Middle frontal gyrus (tissue), 1 donor: ENCODE results near the gene SORBS1.

Source experiments
- DNase-seq: peaks from one replicate; pipeline ENCODE4 v3.0.0-alpha.2; 2015; ENCODE audit warnings: low spot score; ENCODE audit errors: extremely low spot score

Gene SORBS1

DNA sequence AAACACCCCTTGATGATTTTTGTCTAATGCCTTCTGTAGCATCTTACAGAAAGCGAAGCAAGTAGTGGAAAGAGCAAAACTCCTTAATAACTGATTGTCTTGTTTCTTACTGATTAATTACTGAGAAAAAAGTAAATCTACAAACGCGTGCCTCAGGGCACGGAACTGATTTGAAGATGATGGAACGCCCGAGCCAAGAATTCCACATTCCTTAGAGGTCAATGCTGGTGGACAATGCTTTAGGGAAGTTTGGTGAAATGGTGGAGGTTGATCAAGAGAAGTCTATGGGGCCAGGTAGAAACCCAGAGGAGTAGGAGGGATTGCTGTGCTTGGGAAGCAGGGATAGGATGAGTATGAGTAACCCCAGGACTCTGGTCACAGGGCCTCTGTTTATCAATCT is 5.0 kb upstream of the SORBS1 start:
- DNase-seq: no peak

DNA sequence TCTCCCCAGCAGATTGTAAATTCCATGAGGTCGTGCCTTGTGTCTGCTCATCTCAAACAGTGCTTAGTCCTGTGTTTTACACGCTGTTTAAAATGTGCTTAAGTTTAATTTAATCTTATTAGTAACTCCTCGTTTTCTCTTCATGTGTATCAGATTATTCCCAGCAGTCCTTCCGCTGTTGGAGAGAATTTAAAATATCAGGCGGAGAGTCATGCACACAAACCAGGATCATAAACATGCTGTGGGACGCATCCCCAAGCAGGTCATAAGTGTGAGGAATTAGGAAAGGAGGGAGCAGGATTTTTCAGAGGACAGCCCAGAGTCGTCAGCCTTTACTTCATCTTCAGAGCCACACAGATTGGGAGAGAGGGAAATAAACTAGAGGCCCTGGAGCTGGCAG is 4.2 kb upstream of the SORBS1 start:
- DNase-seq: no peak

DNA sequence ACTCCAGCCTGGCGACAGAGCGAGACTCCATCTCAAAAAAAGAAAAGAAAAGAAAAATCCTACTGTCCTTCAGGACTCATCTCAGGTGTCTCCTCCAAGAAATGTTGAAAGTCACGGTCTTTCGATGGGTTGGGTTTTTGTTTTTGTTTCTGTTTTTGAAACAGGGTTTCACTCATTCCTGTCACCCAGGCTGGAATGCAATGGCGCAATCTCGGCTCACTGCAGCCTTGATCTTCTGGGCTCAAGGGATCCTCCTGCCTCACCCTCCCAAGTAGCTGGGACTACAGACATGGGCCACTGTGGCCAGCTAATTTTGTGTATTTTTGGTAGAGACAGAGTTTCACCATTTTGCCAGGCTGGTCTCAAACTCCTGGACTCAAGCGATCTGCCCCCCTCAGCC is 3.1 kb upstream of the SORBS1 start:
- DNase-seq: no peak

DNA sequence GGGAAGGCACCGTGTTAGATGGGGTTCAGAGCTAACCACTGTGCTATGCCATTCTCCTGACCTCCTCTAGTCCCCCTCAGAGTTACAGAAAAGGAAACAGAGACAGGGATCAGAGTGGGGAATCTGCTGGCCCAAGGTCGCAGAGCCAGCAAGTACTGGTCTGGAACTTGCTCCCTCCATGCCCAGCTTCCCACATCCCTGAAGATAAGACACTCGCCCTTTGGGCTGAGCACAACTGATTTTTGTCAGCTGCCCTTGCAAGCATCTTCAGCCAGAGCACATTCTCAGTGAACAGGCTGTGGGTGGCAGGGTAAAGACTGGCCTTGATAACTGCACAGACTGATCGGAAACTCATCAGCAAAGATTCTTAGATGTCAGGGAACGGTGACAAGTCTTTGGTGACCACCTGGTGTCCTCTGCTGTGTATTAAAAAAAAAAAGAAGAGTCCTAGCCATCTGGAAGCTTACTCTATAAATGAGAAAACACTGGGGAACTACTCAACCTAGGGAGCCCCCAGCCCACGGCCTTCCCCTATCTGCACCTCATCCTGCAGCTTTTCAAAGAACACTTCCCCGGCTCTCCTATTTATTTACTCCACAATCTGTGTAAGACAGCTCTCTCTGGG is 1.3 kb upstream of the SORBS1 start:
- DNase-seq: no peak

DNA sequence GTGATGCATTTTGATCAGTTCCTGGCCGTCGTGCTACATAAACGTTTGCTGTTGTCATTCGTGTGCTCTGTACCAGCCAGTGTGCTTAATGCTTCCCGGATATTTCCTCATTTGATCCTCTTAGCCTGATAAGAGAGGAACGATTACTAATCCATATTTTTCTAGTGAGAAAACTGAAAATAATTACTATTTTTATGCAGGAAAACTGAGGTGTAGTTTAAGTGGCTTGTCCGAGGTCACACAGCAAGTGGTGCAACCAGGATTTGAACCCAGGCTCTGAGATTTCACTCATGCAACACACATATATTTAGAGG is 650 bp upstream of the SORBS1 start:
- DNase-seq: no peak

DNA sequence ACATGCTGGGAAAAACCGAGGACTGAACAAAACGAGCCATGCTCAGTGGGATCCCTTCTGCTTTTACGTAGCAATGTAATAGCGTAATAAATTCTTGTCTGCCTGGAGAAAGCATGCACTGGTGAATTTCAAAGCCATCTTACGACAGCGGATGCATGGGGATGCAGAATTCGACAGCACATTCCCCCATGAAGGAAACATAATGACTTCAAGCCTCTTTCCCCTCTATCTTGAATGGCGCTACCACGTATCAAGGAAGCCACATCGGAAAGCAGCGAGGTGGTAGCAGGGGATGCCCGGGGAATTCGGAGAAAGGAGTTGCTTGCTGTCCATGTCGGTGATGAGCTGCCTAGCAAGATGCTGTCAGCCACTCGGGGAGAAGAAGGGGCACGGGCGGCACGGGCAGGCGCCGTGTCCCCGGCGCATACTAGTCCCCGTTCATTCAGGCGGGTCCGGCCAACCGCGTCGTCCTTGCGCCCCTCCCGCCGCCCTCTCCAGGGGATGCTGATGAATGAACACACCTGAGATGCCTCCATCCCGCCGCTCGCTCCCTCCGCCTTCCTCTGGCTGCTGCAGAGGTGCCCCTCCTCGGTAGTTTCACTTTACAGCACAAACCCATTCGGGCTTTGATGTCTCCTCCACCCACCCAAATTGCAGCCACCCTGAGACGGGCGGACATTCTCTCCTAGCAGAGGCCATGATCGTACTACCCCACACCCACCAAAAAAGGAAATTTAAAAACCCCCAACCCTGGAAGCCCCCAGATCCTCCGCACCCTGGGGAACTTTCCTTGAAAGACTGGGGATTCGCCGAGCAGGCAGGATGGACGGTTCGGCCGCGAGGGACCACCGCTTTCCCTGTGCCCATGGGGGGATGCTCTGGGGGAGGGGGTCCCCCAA is 644 bp downstream of the SORBS1 start:
- DNase-seq: no peak

DNA sequence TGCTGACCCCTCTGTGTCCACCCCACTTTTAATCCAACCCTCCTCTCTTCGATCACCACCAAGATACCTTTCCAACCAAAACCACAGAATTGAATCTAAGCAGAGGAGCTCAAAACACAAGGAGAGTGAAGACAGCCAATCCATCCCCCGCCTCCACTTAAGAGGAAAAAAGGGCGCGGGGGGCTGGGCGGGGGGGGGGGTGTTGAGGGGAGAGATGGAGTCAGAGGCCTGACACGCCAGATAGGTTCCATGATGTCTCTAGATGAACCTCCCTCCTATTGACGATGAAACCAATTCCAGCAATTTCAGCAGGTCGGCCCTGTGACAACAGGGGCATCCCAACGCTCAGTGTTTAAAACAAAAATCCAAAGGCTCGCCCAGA is 1.3 kb downstream of the SORBS1 start:
- no peak for DNase-seq

DNA sequence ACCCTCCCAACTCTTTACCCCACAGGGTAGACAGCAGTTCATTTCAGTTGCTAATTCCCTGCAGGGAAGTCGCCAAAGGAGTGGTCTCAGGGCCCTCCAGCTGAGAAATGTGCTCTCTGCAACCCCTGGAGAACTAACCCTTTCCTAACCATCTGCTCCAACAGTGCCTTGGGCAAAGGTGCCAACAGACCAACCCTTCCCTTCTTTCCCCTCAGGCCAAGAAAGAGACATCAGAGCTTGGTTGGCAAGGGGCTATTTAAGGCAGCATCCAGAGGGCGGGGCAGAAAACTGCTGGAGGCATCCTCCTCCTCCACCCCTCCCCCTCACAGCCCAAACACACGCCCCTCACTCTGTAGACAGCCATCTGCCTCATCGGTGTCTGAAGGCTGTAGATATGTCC is 1.7 kb downstream of the SORBS1 start:
- DNase-seq: no peak

DNA sequence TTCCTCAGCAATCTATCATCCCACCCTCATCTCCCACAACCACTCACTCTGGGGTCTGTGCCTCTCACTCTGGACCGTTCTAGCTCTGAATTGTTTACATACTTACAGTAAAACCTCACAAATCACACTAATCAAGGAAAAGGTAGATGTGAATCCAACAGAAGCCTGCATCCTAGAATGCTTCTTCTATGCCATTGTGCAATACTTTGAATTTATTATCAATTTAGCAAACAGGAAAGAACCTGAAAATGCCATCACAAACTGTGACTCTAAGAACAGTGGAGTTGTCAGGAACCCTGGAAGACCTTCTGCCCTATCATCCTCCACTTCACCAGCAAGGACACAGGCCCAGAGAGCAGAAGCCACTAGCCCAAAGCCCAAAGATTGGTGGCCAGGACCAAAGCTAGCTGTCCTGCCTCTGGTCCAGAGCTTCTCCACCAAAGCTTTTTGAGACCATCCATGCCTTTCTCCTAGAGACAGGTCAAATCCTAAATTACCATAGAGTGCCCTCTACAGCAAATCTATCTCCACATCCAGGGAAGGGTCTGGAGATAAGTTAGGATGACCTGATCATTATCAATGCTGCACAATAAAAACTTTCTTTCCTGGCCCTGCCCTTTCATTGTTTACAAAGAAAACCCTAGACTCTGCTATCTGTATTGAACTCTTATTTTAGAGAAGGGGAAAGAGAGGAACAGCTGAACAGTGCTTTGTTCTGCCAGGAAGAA is 2.4 kb downstream of the SORBS1 start:
- DNase-seq: no peak

DNA sequence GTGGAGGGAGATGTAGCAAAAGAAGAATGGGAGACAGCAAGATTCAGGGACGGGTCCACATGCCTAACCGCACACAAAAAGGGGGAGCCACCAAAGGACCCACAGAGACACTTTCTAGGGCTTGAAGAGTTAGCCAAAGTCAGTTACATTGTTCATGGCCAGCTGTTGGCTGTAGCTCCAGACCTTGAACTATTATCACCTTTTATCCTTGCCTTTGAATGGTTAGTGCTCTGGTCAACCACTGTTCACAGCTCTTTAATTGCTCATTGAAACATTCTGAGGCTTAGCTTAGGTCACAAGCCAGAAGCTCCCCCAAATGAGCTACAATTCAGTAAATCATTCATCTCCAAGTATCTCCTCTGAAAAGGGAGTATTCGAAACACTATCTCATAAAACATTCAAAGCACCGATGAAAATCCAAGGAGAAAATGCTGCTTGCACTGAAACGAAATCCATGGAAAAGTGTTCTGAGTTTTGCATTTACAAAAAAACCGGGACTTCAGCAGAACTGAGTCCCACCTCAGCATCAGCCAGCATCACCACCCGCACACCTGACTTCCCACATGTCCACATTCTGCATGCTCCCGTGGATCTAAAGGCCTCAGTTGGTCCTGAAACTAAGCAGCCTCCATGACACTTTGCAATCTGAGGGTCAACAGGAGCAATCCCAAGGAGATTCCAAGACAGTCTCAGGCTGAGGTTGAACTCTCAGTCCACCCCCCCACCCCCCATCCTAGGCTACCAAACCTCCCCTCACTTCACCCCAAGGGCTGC is 4.0 kb downstream of the SORBS1 start:
- no peak for DNase-seq

DNA sequence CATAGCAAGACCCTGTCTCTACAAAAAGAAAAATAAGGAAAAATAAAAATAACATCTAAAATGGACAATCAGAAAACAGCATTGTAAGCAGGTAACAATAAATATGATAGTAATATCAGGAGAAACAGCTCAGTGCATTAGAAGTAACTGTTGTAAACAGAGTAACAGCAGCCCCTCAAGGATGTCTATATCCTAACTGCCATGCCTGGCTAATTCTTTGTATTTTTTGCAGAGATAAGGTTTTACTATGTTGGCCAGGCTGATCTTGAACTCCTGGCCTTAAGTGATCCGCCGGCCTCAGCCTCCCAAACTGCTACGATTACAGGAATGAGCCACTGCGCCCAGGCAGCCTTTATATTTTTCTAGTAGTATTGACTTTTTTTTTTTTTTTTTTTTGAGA is 7.5 kb downstream of the SORBS1 start:
- no peak for DNase-seq

DNA sequence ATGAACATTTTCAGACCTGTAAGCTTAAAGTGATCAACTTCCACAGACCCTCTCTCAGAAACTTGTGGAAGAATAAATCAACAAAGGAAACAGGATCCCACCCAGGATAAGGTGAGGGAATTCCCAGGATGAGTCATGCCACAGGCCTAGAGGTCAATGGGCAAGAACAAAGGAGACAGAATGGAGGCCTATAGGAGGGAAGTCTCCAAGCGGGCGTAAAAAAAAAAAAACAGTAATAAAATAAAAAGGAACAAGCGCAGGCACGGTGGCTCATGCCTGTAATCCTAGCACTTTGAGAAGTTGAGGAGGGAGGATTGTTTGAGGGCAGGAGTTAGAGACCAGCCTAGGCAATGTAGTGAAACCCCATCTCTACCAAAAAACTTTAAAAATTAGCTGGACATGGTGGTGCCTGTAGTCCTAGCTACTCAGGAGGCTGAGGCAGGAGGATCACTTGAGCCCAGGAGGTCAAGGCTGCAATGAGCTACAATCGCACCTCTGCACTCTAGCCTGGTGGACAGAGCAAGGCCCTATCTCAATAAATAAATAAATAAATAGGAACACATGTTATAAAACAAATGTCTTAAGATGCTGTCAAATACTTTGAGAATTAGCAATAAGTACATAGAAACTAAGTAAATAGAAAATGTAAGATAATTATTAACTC is 8.4 kb downstream of the SORBS1 start:
- DNase-seq: no peak

DNA sequence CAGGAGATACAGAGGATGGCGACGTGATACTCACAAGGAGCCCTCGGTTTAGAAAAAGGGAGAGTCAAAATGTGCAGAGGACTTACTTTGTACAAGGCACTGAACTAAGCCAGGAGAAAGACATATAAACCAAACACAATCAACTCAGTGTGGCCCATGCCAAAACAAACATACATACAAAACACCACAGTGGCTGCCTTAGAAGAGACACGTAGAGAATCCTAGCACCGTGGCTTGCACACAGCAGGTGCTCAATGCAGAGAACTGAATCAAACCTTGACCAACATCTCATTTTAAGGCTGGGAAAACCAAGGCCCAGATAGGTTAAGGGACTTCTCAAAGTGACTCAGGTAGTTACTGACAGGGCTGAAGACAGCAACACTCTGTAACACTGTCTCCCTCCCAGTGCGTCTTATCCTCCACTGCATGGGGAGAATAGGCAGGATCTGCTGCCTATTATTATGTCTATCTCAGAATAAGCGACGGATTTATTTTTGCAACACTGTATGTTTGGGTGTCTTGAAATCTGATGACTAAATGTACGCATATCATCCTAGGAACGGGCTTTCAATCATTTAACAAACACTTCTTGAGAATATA is 11.0 kb downstream of the SORBS1 start:
- DNase-seq: no peak

DNA sequence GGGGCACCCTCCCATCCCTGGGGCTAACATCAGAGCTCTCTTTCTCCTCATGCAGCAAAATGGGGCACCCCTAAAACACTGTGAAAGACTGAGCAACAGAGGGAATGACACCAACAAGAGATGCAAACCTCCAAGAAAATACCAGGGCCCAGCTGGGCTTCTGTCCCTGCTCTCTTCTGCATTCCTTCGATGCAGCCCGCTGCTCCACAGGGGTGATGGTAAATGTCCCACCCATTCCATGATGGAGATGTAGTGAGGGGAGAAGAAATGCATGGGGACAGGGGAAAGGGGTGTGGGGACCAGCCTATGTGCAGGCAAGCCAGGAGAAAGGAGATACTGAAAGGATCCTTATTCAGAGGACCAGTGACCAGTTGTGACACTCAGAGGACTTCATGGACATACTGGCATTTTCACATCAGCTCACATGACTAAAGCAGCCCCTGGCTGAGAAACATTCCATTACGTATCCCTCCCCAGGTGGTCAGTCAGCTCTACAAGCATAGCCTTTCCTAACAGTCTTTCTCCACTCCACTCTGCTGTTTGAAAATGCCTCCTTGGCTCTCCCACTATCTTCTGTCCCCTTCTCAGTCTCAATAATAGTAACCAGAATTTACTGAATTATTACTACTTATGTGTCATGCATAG is 13.3 kb downstream of the SORBS1 start:
- no peak for DNase-seq

DNA sequence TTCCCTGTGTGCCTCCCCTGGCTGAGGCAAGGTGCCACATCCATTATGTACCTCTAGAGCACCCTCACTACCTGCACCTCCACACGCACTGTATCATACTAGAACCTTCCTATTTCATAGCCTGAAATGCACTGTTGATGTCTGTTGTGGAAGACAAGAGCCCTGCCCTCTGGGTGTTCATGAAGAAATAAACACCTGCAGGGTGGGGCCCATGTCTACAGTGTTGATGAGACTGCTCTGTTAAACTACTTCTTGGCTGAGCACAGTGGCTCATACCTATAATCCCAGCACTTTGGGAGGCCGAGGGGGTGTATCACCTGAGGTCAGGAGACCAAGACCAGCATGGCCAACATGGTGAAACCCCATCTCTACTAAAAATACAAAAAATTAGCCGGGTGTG is 14.0 kb downstream of the SORBS1 start:
- DNase-seq: no peak

DNA sequence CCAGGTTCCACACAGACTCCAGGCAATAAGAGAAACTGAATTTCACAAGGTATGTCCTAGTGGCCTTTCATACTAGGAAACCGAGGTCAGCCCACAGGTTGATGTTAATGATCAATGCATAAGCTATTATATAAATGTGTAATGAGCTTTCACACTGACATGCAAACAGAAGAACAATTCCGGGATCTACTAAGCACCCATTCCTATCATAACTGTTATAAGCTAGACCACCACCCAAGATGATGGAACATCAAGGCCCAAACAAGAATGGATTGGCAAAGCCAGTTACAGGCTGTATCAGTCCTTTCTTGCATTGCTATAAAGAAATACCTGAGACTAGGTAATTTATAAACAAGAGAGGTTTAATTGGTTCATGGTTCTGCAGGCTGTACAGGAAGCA is 15.2 kb downstream of the SORBS1 start:
- DNase-seq: no peak

DNA sequence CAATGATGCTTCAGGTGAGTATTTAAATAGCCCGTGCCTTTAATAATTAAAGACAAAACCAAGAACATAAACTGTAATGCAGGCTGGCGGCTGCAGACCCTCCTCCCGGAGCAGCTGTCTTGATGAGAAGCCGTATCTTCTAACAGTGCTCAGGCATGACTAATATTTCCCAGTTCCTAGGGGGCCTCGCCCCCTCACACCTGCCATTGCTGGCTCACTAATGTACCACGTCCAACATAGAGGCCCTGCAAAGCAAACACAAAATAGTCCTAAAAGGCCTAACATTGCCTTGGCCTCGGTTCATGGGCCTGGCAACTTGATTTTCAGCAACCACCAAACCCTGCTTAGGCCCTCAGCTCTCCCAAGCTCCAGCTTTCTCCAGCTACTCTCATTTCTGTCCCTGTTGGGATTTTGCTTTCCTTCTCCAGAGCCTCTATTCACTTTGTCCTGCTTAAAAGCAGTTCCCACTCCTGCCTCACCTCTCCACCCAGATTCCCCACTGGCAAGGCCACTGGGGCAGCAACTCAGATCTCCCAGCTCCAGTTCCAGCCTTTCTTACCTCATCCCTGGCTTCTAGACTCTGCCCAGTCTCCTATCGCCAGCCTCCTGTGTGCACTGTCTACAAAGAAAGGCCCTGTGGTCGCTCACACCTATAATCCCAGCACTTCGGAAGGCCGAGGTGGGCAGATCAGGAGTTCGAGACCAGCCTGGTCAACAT is 16.2 kb downstream of the SORBS1 start:
- no peak for DNase-seq

DNA sequence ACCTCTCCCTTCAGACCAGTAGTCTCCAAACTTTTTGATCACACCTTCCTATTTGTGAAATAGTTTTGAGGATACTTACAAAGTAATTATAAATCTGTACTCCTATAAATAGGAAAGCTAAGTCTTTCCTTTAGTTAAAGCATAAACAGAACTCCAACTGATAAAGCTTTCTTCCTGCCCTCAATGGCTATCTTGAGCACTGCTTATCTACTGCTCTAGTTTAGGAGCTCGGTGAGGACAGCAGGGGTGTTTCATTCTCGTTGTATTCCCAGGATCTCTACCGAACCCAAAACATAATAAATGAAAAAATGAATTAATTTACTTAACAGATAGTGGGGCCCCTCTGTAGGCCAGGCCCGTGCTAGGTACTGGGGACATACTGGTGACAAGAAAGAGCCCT is 17.7 kb downstream of the SORBS1 start:
- no peak for DNase-seq

DNA sequence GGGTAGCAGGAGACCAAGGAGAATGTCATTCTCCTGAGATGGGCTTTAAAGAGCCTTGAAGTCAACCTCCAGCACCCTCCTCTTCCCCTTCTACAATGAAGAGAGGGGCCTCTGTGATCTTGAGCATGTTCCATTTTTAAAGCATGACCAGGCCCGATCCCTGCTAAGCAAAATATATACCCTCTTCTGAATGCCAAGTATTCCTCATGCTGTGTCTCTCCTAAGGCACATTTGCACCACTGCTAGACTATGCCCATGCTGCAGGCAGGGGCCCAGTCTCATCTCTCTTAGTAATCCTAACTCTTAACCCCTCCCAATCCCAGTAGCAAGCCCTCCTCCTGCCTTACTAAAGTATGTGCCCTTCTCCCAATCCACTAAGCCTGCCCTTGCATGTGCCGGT is 18.4 kb downstream of the SORBS1 start:
- DNase-seq: no peak

DNA sequence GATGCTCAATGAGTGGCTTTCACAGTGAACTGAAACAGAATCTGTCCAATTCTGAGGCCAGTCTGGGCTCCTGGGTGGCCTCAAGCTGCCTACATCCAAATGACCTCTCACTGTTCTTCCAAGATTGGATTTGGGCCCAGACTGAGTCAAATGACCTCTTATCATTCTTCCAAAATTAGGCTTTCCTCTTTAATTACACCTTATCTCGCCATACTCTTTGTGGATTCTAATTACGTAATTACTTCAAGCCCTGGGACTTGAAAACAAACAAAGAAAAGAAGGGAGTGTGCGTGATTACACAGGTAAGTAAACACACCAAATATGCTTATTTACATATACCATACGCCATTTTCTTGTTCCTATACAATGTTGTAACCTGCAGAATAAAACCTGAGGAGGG is 18.8 kb downstream of the SORBS1 start:
- no peak for DNase-seq
